Lower leg skin (tissue), 4 donors: ENCODE data around the gene DTX1. TPM values are rescaled to one million over a fixed set of nuclear protein-coding genes. Genes with fewer than 3 reads are reported as not detected.

Experiments
- DNase-seq, 2 donors: peaks; one replicate each; pipeline ENCODE4 v3.0.0-alpha.2; 2019; ENCODE audit warnings: low spot score in 2 of 2
- H3K4me3 ChIP-seq: fragments of 200-600 bp; sonication (generic); 2 replicates; pipeline ENCODE4 v1.5.1; 2017; ENCODE audit warnings: mild to moderate bottlenecking, low read depth; ENCODE audit not compliant: poor library complexity, severe bottlenecking
- POLR2A ChIP-seq, 2 donors: fragments of 450-650 bp; IDR thresholded peaks; one replicate each; pipeline ENCODE4 v1.6.1; 2016 to 2017; ENCODE audit warnings: antibody characterized with exemption in 2 of 2, mild to moderate bottlenecking in 1 of 2, moderate library complexity in 1 of 2
- WGBS, 2 donors: methylation state at CpG; one replicate each; pipeline ENCODE4 v1.1.5; 2018; 5-methylcytosine and 5-hydroxymethylcytosine counted together
- intact Hi-C: fragments of 100-400 bp; cut with DNase I; formaldehyde crosslinking; loops from one replicate; pipeline ENCODE4 v1.15.0; 2023; ENCODE audit warnings: low total_unique reads
- total RNA-seq, 4 donors: library from RNA; depleted of rRNA; stranded (reverse); fragments of >200 nt; gene quantifications; one replicate each; pipeline ENCODE4 v1.1.0, GENCODE V29; 2016
- TF ChIP-seq, protein P1 (sequence below), 3 donors: fragments of 450-650 bp; IDR thresholded peaks; one replicate each; pipeline ENCODE4 v1.5.1; 2016; ENCODE audit warnings: antibody characterized with exemption in 3 of 3, mild to moderate bottlenecking in 3 of 3, moderate library complexity in 2 of 3

DTX1 gene
- total RNA-seq, 4 donors from 2014 or later, result 1.5 to 5.0 (median 3.4) TPM

DNA sequence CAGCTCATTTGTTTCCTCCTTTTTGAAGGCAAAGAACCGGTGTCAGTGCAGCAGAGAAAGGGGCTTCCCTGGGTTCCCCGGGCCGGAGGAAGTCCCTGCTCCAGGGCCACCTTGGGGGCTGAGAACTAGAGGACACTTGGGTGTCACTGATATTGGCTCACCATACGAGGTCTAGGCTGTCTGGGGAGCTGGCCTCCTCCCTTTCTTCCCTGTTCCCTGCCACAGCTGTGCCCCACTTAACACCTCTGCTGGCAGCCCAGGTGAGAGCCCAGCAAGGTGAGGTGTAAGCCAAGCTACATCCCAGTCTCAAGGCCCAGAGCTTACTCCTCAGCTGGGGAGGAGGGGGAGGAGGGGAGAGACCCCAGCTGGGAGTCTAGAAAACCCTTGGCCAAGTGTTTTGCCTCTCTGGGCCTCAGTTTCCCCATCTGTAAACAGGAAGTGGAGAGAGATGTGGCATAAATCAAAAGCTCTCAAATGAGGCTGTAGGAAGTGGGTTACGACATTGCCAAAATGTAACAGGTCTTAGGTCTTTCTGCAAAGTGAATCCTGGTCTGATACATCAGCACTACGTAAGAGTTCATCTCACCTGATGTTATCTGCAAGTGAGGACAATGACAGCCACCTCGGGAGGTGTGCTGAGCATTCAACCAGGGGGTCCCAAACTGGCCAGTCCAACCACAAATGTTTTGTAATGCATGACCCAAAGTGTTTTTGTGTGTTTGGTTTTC lies 53.5 kb downstream of the DTX1 start:
- 66 to 67% methylated on average over 7 of the region's 7 CpGs for WGBS, 2 donors
- DNase-seq, result no peak
- no peak overlapping the region for H3K4me3 ChIP-seq
- TF ChIP-seq, protein P1, sequence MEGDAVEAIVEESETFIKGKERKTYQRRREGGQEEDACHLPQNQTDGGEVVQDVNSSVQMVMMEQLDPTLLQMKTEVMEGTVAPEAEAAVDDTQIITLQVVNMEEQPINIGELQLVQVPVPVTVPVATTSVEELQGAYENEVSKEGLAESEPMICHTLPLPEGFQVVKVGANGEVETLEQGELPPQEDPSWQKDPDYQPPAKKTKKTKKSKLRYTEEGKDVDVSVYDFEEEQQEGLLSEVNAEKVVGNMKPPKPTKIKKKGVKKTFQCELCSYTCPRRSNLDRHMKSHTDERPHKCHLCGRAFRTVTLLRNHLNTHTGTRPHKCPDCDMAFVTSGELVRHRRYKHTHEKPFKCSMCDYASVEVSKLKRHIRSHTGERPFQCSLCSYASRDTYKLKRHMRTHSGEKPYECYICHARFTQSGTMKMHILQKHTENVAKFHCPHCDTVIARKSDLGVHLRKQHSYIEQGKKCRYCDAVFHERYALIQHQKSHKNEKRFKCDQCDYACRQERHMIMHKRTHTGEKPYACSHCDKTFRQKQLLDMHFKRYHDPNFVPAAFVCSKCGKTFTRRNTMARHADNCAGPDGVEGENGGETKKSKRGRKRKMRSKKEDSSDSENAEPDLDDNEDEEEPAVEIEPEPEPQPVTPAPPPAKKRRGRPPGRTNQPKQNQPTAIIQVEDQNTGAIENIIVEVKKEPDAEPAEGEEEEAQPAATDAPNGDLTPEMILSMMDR (IDR thresholded peaks at IDR 0.05), result no peak
- TF ChIP-seq POLR2A (IDR thresholded peaks at IDR 0.05), result no peak
- intact Hi-C loops, result no loop called here

DNA sequence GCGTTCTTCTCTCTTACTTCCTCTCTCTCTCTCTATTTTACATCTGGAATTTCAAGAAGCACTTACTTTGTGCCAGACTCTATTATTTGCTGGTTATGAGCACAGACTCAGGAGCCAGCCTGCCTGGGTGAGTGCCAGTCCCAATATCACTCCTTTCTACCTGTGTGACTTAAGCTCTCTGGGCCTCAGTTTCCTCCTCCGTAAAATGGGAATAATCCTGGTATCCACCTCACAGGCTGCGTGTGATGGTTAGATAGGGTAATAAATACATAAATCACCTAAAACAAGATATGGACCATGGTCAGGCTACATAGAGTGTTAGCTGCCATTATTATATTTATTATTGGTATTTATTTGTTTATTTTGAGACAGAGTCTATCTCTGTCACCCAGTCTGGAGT lies 54.7 kb downstream of the DTX1 start:
- intact Hi-C loops, result no loop called here
- WGBS, 2 donors, result 85% methylated on average over 3 of the region's 3 CpGs
- no peak for DNase-seq
- no peak overlapping the region for H3K4me3 ChIP-seq
- TF ChIP-seq POLR2A (IDR thresholded peaks at IDR 0.05), result no peak
- TF ChIP-seq, protein P1 (IDR thresholded peaks at IDR 0.05), result no peak

DNA sequence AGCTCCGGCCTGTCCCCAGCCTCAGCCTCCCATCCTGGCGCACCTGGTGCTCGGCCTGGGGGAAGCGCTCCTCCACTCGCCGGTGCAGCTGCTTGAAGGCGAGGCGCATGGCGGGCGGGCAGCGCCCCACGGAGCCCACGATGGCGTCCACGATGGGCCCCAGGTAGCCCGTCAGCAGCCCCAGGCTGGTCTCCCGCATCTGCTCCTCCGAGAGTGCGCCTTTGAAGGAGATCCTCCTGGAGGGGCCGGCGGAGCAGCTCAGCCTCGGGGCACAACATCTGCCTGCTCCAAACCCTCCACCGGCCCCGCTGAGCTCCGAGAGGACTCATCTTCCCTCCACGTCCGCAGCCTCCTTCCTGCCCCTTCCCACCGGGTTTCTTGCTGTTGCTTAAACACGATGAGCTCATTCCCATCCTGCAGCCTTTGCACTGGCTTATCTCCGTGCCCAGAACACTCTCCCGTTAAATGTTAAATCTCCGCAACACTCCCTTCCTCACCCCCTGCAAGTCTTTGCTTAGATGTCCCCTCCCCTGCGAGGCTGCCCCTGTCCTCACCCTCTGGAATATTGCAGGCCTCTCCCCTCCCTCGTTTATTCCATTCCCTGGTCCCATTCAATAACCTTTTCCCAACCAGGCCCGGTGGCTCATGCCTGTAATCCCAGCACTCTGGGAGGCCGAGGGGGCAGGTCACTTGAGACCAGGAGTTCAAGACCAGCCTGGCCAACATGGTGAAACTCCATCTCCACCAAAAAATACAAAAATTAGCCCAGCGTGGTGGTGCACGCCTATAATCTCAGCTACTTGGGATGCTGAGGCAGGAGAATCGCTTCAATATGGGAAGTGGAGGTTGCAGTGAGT lies 55.7 kb downstream of the DTX1 start:
- no peak overlapping the region for H3K4me3 ChIP-seq
- DNase-seq, result no peak
- 56 to 67% methylated on average over 39 of the region's 39 CpGs for WGBS, 2 donors
- no peak for TF ChIP-seq POLR2A (IDR thresholded peaks at IDR 0.05)
- TF ChIP-seq, protein P1 (IDR thresholded peaks at IDR 0.05), result no peak
- intact Hi-C loops, result no loop called here

DNA sequence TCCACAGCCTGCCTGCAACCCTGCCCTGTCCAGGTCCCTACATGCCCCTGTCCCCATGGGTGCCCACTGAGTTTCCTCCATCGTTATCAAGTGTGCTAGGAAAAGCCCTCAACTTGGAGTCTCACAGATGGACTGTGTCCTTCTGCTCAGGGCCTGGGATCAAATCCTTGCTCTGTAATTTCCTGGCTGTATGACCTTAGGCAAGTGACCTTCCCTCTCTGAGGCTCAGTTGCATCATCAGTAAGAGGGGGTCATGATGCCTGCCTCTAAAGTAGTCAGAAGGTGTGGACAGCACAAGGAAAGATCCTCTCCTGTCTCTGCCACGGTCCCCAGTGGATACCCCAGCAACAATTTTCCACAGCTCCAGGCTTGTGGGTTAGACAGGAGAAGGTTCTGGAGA lies 56.9 kb downstream of the DTX1 start:
- no peak for DNase-seq
- TF ChIP-seq, protein P1 (IDR thresholded peaks at IDR 0.05), result no peak
- TF ChIP-seq POLR2A (IDR thresholded peaks at IDR 0.05), result no peak
- intact Hi-C loops, result no loop called here
- WGBS, 2 donors, result 78 to 92% methylated on average over 2 of the region's 2 CpGs
- no peak overlapping the region for H3K4me3 ChIP-seq

DNA sequence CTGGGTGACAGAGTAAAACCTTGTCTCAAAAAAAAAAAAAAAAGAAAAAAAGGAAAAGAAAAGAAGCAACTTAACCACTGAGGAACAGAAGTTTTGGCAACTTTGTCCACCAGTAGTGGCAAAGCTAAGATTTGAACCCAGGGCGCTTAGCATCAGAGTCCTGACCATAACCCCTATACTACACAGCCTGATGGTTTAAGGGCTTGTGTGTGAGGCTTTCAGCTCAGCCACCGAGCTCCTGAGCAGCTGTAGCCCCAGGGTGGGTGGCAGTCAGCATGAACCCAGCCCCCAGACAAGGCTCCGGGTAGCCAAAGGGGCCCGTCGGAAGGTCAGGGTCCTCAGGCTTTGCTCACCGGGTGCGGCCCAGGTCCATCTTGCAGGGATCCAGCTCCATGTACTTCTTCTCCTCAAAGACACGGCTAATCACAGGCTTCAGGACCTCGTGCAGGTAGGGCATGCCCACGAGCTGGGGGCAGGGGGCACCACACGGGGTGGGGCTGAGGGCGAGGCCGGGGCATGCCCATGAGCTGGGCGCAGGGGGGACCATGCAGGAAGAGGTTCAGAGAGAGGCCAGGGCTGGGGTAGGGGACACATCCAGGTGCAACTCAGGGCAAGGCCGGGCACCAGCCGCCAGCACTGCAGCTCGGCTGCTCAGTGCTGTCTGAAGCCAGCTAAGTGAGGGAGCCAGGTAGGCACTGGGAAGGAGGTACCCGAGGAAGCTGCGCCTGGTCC lies 58.1 kb downstream of the DTX1 start:
- 83 to 85% methylated on average over 16 to 19 of the region's 19 CpGs for WGBS, 2 donors
- DNase-seq, result no peak
- H3K4me3 ChIP-seq, result no peak overlapping the region
- TF ChIP-seq, protein P1 (IDR thresholded peaks at IDR 0.05), result no peak
- TF ChIP-seq POLR2A (IDR thresholded peaks at IDR 0.05), result no peak
- intact Hi-C loops, result no loop called here
